T-helper 1 cell (primary cell): ENCODE results near the gene AATK.
"Not testable (repeated sequence)": the region's sequence is repeated elsewhere in the genome, so short reads cannot be mapped to it uniquely, and the experiment has no call there.

ENCODE experiments used
- DNase-seq, 5 donors: peaks; one replicate each; pipeline ENCODE4 v3.0.0-alpha.2; 2012 to 2020

AATK gene

DNA sequence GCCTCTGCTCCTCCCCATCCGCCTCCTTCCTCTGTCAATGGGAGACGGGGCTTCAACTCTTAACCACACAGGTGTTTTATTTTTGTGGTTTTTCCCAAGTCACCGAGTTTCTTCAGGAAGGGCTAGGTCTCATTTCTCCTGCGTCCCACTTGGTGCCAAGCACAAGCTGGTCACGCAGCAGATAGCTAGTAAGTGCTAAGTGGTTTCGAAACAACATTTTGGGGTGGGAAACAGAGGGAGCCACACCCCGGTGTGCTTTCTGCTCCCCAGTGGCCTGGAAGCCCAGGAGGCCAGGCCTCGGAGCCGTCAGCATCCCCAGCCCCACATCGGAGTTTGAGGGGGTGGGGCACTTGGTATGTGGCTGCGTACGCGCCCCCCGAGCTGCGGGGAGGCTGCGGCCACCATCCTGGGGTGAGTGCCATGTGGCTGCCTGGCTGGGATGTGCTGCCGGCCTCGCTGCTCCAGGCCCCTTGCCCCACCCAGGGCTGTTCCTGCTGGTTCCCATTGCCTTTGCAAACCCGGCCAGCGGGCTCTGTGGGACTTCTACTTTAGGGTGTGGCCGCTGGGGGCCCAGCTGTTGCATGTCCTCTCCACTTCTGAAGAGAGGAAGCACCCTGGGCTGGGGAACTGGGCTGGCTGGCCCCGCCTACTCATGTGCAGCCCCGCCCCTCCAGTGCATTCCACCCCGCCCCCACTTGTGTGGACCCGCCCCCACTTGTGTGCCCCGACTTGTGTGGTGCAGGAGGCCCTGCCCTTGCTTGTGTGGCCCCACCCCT, 75.5 kb downstream of the AATK start:
- peak in 2 of 5 donors; percentile 17 to 26 for DNase-seq

DNA sequence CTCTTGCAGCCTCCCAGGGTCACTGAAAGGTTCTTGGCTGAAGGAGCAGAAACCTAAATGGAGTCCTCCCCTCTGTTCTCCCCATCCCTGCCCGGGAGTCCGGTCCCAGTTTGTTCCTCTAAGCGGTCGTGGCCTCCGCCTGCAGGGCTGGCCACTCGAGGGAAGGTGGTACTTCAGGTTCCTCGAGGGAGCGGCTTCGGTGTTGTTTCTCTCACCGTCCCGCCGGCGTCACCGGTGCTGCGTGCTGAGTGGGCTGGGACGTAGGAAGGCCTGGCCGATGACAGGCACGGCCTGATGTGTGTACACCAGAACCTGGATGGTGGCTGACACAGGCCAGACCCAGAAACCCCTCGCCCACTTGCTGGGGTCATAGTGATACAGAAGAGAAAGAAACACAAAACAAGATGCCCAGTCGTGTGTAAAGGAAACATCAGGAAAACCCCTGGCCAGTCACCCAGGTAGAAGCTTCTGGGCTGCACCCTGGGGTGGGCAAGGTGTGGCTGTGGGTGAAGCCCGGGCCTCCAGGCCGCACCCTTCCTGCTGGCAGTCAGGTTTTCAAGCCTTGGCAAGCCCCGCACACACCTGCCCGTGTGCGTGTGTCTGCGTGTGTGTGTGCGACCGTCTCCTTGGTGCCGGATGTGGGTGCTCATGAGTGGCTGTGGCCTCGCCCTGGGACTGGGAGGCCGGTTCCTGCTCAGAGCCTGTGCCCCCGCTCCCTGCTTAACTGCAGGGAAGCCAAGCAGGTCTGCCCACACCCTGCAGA, 79.1 kb downstream of the AATK start:
- DNase-seq: no peak

DNA sequence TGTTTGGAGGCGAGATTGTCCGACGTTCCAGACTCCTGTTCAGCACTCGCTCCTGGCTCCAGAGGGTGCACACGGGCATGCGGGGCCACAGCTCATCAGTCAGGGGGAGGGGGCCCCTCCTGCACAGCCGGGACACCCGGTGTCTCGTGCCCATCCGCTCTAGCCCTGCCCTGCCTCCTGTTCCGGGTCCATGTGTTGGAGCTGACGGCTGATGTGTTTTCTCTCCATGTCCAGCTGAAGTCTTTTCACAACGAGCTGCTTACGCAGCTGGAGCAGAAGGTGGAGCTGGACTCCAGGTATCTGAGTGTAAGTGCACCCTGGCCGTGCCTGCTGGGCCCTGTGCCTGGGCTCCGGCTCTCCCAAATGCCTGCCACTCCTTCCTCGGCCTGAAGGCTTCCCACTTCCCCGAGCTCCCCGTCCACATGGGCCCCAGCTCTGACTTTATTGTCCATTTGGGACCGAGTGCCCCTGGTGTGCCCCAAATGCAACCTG, 80.6 kb downstream of the AATK start:
- DNase-seq: no peak

DNA sequence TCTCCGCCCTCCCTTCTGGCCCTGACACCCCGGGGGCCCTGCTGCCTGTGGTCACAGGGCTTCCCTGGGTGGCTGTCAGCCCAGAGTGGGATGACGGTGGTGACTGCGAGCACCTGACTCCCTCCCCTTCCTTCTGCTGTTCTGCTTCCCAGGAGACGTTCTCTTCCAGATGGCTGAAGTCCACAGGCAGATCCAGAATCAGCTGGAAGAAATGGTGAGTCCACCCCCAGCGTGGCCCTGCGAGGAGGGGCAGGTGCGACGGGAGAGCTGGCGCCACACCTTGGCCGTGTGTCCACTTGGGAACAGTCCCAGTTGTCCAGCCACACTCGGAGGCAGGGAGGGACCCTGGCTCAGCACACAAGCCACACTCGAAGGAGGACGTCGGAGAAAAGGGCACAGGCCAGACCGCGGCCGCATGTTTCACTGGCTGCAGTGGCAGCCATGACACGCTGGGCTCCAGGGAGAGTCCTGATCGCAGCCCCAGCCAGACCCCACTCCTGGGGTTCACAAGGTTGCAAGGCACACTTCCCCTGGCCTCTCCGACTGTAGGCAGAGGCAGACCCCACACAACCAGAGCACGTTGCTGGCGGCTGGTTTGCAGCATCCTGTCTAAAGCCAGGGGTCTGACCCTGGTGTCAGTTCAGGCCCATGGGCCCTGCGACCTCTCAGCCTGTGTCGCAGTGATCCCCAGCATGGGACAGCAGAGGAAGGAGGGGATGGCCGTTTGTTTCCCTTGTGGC, 81.2 kb downstream of the AATK start:
- no peak for DNase-seq

DNA sequence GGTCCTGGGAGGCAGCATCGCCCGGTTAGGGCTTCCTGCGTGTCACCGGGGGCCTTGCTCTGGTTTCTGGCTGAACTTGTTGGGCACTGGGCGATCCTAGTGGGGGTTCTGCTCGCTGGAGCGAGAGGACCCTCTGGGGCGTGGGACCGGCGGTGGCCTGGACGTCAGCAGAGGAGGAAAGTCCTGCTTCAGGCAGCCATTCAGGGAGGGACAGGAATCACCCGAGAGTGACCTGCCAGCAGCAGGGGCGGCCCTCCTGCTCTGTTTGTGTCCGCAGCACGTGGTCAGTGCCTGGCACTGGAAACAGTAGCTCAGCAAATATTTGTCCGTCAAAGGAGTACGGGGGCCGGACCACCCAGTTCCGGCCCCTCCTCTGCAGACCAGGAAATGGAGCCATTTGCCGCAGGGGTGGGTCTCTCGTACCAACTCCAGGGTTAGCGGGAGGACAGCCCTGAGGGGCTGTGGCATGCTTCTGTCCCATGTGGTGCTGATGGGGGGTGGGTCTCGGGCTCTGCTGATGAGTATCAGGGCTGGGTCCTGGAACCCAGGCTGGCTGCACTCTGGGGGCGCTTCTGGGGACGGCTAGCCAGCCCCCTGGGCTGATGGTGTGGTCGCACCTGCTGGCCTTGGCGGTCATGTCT, 82.8 kb downstream of the AATK start:
- DNase-seq: no peak

DNA sequence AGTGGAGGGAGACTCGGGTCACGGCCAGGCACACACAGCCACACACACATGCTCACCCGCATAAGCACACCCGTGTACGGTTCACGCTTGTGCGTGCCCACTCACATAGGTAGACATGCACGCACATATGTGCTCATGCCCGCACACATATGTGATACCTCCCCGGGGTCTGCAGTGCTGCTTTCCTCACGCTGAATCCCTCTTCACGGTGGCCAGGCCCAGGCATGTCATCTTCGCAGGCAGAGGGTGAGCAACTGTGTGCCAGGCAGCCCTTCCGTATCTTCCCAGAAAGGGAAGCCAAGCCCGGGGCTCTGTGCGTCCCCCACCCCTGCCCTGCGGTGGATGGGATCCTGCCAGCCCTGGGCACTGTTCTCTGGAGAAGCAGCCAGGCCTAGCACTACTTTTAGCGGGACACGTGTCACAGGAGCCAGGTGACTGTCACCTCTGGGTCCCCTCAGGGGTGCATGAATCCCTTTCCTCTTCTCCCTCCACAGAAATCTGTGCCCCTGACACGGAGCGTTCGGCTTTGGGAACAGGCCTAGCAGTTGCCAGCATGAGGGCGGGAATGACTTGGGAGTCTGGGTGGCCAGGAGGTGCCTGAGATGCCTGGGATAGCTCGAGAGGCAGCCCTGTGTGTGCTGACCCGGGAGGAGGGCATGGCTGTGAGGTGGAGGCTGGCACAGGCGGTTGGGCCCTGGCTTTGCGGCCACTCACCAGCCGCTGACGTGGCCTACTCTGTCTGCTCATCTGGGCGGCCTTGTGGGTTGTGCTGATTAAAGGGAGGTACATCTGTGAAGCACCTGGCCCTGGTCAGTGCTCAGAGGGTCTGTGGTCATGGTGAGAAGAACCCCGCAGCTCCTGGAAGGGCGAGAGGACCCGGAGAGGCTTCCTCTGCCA, 83.6 kb downstream of the AATK start:
- DNase-seq: no peak

DNA sequence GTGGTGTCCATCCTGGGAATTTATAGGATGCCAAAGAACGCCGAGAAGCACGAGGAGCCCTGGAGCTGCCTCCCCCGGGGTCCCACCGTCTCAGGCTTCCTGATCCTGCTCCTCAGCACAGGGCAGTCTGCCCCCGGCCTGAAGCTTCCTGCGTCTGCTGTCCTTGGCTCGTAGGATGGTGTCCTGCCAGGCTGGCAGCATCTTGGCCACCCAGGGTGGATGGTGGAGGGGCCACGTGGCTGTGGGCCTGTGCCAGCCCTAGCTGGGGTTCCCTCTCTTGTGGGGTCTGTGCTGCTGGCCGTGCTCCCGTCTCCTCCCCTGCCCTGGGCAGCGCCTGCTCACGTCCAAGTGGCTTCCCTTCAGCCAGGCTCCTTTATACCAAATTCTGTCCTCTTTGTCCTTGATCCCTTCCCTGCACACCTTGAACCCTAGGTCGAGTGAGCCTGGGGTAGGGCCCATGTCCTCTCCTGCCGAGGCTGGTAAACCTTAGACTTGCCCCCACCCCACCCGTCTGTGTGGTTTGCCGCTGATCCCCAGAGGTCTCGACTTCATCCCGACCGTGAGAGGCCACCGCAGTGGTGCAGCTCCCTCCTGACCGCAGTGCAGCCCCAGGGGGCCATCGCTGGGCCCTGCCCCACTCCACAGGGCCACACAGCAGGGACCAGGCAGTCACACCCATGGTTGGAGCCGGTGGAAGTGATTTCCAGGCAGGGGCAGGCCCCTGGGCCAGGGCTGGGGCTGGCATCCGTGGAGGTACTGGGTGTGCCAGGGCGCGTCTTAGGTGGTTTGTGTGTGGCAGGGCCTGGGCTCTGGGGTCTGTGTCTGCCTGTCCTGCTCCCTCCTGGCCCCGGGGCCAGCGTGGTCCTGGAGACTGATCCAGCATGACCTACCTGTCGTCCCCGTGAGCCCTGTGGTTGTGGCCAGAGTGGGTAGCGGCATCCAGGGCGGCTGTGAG, 84.5 kb downstream of the AATK start:
- DNase-seq: no peak

DNA sequence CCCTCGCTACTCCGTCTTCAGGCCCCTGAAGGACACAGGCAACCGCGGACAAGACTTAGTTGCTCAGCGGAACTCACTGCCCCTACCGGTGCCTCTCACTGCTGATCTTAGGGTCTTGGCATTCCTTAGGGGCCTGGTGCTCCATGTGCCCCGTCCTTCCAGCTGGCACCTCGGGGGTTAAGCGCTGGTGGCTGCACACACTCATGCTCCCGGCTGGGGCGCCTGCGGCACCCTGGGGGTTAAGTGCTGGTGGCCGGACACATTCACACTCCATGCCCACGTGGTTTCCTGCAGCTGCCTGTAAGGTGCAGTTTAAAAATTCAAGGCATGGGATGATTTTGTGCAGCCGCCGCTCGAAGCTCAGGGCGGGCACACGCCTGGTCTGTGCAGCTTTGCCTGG, 86.0 kb downstream of the AATK start:
- no peak for DNase-seq

DNA sequence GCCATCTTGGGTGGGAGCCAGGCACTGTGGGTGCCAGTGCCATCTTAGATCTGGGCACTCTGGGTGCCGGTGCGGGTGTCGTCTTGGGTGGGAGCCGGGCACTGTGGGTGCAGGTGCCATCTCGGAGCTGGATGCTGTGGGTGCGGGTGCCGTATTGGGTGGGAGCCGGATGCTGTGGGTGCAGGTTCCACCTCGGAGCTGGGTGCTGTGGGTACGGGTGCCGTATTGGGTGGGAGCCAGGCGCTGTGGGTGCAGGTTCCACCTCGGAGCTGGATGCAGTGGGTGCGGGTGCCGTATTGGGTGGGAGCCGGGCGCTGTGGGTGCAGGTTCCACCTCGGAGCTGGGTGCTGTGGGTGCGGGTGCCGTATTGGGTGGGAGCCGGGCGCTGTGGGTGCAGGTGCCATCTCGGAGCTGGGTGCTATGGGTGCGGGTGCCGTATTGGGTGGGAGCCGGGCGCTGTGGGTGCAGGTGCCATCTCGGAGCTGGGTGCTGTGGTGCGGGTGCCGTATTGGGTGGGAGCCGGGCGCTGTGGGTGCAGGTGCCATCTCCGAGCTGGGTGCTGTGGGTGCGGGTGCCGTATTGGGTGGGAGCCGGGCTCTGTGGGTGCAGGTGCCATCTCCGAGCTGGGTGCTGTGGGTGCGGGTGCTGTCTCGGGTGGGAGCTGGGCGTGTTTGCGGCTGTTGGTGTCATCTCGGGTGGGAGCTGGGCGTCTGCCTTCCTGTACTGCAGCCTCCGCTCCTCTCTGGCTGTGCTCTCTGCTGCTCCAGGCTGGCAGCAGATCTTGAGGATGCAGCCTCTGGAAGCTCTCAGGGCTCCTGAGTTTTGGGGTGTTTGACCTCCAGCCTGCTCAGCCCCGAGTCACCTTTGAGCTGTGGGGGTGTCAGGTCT, 87.8 kb downstream of the AATK start:
- DNase-seq: not testable (repeated sequence)

DNA sequence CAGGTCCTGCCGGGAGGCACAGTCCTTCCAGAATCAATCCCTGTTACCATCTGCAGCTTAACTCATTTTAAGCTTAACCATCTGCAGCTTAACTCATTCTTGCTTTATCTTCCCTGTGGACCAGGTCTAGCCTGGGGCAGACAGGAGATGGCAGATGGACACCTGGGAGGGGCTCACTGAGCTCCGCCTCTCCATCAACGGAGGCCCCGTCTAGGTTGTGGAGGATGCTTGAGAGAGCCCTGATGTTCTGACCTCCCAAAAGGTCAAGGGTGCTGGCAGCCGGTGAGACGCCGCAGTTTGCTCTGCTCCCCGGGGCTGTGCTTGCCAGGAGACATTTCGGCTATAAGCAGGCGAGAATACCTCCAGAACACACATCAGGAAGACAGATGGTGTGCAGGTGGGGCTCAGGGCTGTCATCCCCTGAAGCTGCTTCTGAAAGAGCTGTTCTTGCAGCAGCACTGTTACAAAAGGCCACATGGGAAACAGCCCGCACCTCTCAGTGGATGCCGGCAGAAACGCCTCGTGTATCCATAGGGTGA, 89.8 kb downstream of the AATK start:
- no peak for DNase-seq

DNA sequence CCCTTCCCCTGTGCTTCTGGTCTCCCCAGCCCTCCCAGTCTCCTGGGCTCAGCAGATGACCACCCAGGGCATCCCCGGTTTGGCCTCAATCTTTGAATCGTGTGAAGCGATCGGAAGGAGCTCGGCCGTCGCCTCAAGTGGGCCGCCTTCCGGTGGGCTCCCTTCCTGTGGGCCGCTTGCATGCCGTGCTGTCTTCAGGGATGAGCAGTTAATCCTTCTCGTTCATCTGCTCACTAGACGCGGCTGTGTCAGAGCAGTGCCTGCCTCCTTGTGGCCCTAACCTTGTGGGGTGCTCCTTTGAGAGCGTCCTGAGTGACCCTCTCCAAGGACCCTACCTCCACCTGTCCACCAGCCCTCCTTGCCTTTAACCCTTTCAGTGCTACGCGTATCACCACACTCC, 90.7 kb downstream of the AATK start:
- DNase-seq: no peak

DNA sequence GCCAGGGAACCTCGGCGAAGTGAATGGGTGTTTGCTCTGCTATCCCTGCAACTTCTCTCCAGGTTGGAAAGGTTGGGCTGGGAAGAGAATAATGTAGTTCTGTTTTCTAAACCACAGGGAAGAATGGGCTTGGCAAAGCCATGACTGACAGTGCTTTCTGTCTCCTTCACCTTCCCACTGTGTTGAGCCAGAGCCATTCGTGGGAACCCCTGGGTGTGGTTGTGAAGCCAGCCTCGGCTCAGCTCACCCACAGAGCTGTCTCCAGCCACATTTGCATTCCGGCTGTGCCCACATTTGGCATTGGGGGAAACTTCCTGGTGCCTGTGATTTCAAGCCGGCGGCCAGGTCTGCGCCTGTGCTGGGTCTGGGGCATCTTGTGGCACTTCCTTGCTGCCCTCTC, 91.1 kb downstream of the AATK start:
- no peak for DNase-seq

DNA sequence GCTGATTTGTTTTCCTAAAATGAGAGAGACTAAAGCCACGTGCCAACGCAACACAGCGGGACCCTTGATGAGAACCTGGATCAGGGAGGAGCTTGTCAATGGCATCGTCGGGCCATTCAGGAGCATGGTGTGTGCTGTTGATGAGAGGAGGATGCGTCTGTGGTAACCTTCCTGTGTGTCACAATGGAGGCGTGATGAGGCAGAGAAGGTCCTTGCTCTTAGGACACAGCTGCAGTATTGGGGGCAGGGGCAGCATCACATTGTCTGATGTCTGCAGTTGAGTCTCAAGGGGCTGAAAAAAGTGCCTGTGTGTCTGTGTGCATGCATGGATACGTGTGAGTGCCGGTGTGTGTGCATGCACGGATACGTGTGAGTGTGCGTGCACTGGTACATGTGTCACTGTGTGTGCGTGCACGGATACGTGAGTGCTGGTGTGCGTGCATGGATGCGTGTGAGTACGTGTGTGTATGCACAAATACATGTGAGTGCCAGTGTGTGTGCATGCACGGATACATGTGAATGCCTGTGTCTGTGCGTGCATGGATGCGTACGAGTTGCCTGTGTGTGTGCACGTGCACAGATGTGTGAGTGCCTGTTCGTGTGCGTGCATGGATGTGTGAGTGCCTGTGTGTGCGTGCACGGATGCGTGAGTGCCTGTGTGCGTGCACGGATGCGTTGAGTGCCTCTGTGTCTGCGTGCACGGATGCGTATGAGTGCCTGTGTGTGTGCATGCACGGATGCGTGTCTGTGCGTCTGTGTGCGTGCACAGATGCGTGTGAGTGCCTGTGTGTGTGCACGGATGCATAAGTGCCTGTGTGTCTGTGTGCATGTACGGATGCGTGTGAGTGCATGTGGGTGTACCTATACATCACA, 91.8 kb downstream of the AATK start:
- DNase-seq: no peak

DNA sequence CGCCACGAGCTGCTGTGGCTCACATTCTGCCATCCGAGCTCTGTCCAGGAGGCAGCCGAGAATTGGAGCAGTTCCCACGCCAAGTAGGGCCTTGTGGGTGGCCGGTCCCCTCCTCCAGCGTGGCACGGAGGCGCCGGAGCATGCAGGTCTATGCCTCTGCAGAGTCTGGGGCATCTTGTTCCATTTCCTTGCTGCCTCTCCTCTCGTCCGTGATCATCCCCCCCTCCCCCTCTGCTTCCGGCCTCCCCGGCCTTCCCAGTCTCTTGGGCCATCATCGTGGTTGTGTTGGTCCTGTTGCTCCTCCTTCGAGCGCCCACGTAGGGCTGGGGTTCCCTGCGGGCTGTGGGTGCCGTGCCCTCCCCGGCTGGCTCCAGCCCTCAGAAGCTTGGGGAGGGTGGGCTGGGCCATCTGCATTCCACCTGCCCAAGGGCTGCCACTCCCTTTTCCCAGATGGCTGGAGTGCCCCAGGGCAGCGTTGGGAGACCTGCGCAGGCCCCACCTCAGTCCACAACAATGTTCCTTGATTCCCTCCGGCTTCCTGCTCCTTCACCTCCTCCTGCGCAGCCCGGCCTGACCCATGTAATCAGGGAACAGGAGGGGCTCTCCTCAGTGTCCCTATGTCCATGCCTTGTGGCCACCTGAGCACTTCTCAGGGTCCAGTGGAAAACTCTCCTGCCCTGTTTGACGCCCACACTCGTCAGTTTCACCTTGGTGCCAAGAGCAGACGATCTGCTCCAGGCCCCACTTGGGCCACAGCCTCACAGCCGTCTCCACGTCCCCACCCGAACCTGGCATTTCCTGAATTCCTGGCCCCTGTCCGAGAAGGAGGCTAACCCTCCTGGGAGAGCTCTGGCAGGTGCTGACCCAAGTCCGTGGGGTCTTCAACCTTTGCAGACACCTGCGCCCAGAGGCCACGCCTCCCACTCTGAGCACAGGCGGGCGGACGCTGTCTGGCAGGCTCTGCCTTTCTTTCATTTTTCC, 94.0 kb downstream of the AATK start:
- DNase-seq: no peak

DNA sequence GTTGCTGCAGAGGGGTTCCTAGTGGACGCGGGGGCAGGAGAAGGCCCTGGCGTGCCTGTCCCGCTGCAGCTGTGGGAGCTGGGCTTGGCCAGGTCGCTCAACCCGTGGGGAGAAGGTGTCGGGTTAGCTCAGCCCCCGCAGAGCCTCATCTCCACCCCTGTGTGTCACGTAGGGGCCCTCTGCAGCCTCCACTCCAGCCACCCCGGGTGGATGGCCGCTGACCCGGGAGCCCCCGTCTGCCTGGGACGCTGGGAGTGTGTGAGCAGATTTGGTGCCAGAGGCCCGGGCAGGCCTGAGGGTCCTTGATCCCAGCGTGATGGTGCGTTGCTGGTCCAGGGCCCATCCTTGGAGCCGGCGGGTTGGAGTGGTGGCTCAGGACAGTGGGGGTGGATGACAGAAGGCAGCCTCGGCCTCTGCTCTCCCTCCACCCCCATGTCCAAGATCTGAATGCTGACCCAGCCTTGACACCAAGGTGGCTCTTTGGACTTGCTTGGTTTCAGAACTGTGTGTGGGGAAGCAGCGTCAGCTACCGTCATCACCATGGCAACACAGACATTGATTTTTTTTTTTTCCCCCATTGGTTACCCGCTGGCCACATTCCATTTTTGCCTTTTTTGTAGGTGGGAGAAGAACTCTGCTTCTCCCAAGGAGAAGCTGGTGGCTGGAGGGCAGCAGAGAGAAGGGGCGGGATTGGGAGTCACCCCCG, 95.3 kb downstream of the AATK start:
- DNase-seq: no peak

DNA sequence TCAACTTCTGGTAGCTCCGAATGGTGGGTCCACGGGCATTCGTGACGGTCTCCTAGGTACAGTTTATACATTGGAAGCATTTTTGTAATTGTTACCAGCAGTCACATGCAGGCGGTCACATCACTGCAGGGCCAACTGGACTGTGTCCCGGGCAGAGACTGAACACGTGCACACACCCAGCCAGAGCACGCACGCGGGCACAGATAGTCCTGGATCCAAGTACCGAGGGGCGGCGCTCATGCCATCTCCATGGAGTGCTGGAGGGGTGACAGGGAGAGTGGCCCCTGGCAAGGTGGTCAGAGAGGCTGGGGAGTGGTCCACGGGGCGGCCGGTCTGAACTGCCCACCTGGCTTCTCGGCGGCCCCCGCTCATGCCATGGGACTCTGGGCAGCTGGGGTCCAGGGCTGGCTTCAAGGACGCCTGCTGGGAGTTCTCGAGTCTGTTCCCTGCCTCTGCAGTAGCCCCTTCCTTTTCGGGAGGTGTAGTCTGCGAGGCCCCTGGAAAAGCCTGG, 96.8 kb downstream of the AATK start:
- no peak for DNase-seq
